Karpas-422 (cell line): ENCODE measurements around the gene TCTN1. TPM values are rescaled to one million over a fixed set of nuclear protein-coding genes. Genes with fewer than 3 reads are reported as not detected.
A peak's percentile ranks its signal among the peaks of the same experiment; 100 is the strongest.

Source experiments
- DNase-seq: peaks from one replicate; pipeline ENCODE4 v3.0.0-alpha.2; 2015
- H2AFZ ChIP-seq: fragments of 200-600 bp; sonication (generic); 2 replicates; pipeline ENCODE4 v1.6.1; 2014; ENCODE audit warnings: antibody characterized with exemption, low read length, mixed read lengths
- H3K27ac ChIP-seq: fragments of 200-600 bp; sonication (generic); 2 replicates; pipeline ENCODE4 v1.5.1; 2014; ENCODE audit warnings: mild to moderate bottlenecking, low read length, moderate library complexity
- H3K27me3 ChIP-seq: fragments of 200-600 bp; sonication (generic); 2 replicates; pipeline ENCODE4 v1.6.1; 2014; ENCODE audit warnings: low read length, mixed read lengths
- H3K36me3 ChIP-seq: fragments of 200-600 bp; sonication (generic); 2 replicates; pipeline ENCODE4 v1.6.1; 2014; ENCODE audit warnings: low read length, mixed read lengths; ENCODE audit not compliant: insufficient read depth
- H3K4me1 ChIP-seq: fragments of 200-600 bp; sonication (generic); 2 replicates; pipeline ENCODE4 v1.6.1; 2014; ENCODE audit warnings: mild to moderate bottlenecking, low read length, mixed read lengths
- H3K4me2 ChIP-seq: fragments of 200-600 bp; sonication (generic); 2 replicates; pipeline ENCODE4 v1.6.1; 2014; ENCODE audit warnings: low read length, low read depth, mild to moderate bottlenecking; ENCODE audit not compliant: poor library complexity, severe bottlenecking
- H3K4me3 ChIP-seq: fragments of 200-600 bp; sonication (generic); 2 replicates; pipeline ENCODE4 v1.5.1; 2014; ENCODE audit warnings: mild to moderate bottlenecking, antibody characterized with exemption, low read length, mixed read lengths
- H3K79me2 ChIP-seq: fragments of 200-600 bp; sonication (generic); 2 replicates; pipeline ENCODE4 v1.6.1; 2014; ENCODE audit warnings: mild to moderate bottlenecking, low read length, mixed read lengths
- H3K9ac ChIP-seq: fragments of 200-600 bp; sonication (generic); 2 replicates; pipeline ENCODE4 v1.6.0; 2014; ENCODE audit warnings: low read length
- H3K9me2 ChIP-seq: fragments of 200-600 bp; sonication (generic), shearing (Covaris generic); replicated peaks from 2 replicates; pipeline ENCODE4 v1.6.0; 2014; ENCODE audit warnings: mild to moderate bottlenecking, low read length, moderate library complexity; ENCODE audit not compliant: insufficient read depth
- H3K9me3 ChIP-seq: fragments of 300-700, 200-600 bp; sonication (generic); 2 replicates; pipeline ENCODE4 v1.6.1; 2014; ENCODE audit warnings: low read length, mixed read lengths
- H4K20me1 ChIP-seq: fragments of 200-600 bp; sonication (generic); 2 replicates; pipeline ENCODE4 v1.6.1; 2014; ENCODE audit warnings: mild to moderate bottlenecking, antibody characterized with exemption, low read length, low read depth; ENCODE audit not compliant: insufficient read depth
- total RNA-seq: library from RNA; depleted of rRNA; stranded (reverse); fragments of >200 nt; shearing (Covaris generic); gene quantifications from 2 replicates; pipeline ENCODE4 v1.2.3, GENCODE V29; 2014; ENCODE audit warnings: low replicate concordance

The TCTN1 gene
- total RNA-seq, 1 experiment from 2014 or later, result 31.3 TPM

DNA sequence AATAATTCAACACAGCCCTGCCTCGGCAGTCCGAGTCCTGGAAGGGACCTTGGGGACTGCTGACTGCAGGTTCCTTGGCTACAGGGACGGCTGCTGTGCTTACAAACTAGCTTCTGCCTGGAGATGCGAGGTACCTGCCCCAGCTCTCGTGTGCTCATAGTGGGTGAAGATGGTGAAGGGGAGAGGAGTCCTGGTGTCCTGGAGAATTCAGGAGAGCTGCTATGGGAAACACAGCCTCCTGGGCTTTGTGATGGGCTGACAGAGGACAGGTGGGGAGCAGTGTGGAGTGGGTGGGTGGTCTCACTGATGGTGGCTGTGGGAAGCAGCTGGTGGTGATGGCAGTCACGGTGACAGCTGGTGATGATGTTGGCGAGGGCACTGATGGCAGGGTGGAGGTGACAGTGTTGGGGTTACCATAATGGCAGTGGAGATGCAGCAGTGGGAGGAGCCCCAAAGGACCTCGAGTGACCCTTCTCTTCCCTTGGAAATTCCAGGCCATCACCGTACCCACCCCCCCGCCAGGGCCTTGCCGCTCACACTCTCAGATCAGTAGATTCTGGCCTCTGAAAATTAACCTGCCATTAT lies 42.2 kb downstream of the TCTN1 start:
- H3K79me2 ChIP-seq, result no peaks in the 10 kb centered on the region
- no peaks in the 10 kb centered on the region for H4K20me1 ChIP-seq
- no peak overlapping the region for H3K9ac ChIP-seq
- DNase-seq, result no peak
- H2AFZ ChIP-seq, result no peak overlapping the region
- no peak overlapping the region for H3K27ac ChIP-seq
- no peaks in the 10 kb centered on the region for H3K9me3 ChIP-seq
- H3K27me3 ChIP-seq, result no peaks in the 10 kb centered on the region
- H3K36me3 ChIP-seq, result no peaks in the 10 kb centered on the region
- no peak overlapping the region for H3K4me2 ChIP-seq
- H3K4me1 ChIP-seq, result peaks cover 21% of the 10 kb centered on the region
- H3K4me3 ChIP-seq, result no peak overlapping the region
- no peaks in the 10 kb centered on the region for H3K9me2 ChIP-seq

DNA sequence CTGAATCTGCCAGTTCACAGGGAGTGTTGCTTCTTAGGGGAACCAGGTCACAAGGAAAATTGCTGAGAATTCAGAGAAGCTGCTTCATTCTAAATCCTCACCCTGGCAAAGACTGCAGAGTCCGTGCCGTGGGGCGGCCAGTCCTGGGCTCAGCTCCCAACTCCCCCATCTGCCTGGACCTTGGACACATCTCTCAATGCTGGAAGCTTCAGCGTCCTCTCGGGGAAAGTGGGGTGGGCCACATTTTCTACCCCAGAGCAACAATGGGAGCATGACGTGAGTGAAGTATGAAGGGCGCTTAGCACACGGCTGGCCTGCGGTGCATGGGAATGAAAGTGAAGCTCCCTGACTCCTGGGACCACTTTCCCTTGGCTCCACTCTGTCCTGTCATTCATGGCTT lies 43.8 kb downstream of the TCTN1 start:
- no peak overlapping the region for H3K27ac ChIP-seq
- H3K4me1 ChIP-seq, result peaks cover 16% of the 10 kb centered on the region
- no peaks in the 10 kb centered on the region for H4K20me1 ChIP-seq
- H3K4me3 ChIP-seq, result no peak overlapping the region
- H3K79me2 ChIP-seq, result no peaks in the 10 kb centered on the region
- no peaks in the 10 kb centered on the region for H3K9me3 ChIP-seq
- H3K4me2 ChIP-seq, result no peak overlapping the region
- DNase-seq, result no peak
- no peaks in the 10 kb centered on the region for H3K9me2 ChIP-seq
- H3K9ac ChIP-seq, result no peak overlapping the region
- no peaks in the 10 kb centered on the region for H3K27me3 ChIP-seq
- H3K36me3 ChIP-seq, result no peaks in the 10 kb centered on the region
- no peak overlapping the region for H2AFZ ChIP-seq

DNA sequence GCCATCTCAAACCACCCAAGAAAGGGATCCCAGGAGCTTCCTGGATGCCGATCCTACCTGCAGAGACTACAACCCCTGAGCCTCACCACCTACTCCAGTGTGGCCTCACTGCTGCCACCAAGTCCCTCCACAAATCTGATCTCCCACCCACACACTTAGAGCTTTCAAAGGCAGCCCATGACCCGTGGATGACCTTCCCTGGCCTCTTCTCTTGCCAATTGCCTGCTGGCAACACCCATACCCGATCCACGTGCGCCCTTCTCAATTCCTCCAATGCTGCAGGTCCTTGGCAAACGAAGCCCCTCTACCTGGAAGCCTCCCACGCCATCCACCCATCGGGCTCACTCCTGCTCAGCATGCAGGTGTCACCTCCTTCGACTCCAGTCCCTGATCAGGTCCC lies 44.3 kb downstream of the TCTN1 start:
- H2AFZ ChIP-seq, result no peak overlapping the region
- H3K9me3 ChIP-seq, result no peaks in the 10 kb centered on the region
- no peak for DNase-seq
- H3K79me2 ChIP-seq, result no peaks in the 10 kb centered on the region
- no peaks in the 10 kb centered on the region for H3K9me2 ChIP-seq
- no peaks in the 10 kb centered on the region for H3K36me3 ChIP-seq
- H4K20me1 ChIP-seq, result no peaks in the 10 kb centered on the region
- H3K4me1 ChIP-seq, result peaks cover 12% of the 10 kb centered on the region
- H3K27me3 ChIP-seq, result no peaks in the 10 kb centered on the region
- no peak overlapping the region for H3K4me2 ChIP-seq
- no peak overlapping the region for H3K27ac ChIP-seq
- no peak overlapping the region for H3K9ac ChIP-seq
- no peak overlapping the region for H3K4me3 ChIP-seq

DNA sequence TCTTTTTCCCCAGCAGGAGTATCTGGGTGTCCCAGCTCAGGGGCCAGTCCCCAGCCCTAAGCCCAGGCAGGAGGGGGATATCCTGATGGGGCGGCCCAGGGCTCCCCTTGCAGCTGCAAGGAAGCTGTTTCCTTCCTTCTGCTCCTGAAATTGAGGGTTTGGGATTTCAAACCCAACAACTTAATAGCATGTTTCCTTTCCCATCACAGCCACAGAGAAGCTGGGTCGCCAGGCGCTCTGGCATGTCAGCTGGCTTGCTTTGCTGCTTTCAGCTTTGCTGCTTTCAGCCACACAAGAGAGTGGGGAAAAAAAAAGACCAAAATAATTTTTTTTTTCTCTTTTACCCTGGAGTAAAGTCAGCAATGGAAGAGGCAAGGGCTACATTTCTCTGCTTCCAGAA lies 44.9 kb downstream of the TCTN1 start:
- no peak overlapping the region for H2AFZ ChIP-seq
- H3K36me3 ChIP-seq, result no peaks in the 10 kb centered on the region
- H3K9me2 ChIP-seq, result no peaks in the 10 kb centered on the region
- H3K4me2 ChIP-seq, result no peak overlapping the region
- no peak overlapping the region for H3K9ac ChIP-seq
- no peaks in the 10 kb centered on the region for H3K9me3 ChIP-seq
- no peak overlapping the region for H3K27ac ChIP-seq
- H3K4me1 ChIP-seq, result peaks cover 10% of the 10 kb centered on the region
- H3K79me2 ChIP-seq, result no peaks in the 10 kb centered on the region
- peak; percentile 27 for DNase-seq
- H4K20me1 ChIP-seq, result no peaks in the 10 kb centered on the region
- no peak overlapping the region for H3K4me3 ChIP-seq
- H3K27me3 ChIP-seq, result no peaks in the 10 kb centered on the region

DNA sequence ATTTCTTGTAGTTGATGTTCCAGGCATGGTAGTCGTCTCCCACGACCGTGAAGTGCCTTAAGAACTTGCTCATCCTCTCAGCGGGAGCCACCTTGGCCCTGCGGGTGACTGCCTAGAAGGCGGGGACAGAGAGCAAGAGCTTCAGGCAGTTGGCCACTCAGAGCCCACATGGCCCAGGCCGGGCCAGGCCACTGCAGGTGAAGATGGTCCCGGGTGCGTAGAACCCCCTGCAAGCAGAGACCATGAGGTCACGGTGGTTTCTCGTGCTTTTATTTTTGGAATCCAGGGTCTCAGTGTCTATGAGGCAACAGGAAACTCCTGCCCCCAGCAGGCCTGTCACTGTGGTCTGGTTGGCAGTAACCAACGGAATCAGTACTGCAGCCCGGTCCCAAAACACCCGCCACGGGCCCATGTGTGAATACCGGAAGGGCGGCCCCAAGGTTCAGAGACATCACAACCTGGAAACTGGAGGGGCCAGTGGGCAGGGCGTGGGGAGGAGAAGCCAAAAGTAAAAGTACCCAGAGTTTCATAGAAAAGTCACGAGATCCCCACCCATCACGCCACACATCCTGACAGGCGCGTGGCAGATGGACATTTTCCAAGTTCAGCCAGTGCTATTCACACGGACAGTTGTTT lies 47.5 kb downstream of the TCTN1 start:
- peaks cover 4% of the 10 kb centered on the region; the same call in 1 of the 2 replicates for H3K9me3 ChIP-seq
- no peaks in the 10 kb centered on the region for H3K9me2 ChIP-seq
- no peaks in the 10 kb centered on the region for H4K20me1 ChIP-seq
- H3K36me3 ChIP-seq, result no peaks in the 10 kb centered on the region
- peak; percentile 27 for DNase-seq
- H3K79me2 ChIP-seq, result no peaks in the 10 kb centered on the region
- no peak overlapping the region for H3K27ac ChIP-seq
- no peak overlapping the region for H3K4me2 ChIP-seq
- H3K4me3 ChIP-seq, result no peak overlapping the region
- H3K9ac ChIP-seq, result no peak overlapping the region
- no peak overlapping the region for H2AFZ ChIP-seq
- H3K27me3 ChIP-seq, result no peaks in the 10 kb centered on the region
- peaks cover 3% of the 10 kb centered on the region for H3K4me1 ChIP-seq

DNA sequence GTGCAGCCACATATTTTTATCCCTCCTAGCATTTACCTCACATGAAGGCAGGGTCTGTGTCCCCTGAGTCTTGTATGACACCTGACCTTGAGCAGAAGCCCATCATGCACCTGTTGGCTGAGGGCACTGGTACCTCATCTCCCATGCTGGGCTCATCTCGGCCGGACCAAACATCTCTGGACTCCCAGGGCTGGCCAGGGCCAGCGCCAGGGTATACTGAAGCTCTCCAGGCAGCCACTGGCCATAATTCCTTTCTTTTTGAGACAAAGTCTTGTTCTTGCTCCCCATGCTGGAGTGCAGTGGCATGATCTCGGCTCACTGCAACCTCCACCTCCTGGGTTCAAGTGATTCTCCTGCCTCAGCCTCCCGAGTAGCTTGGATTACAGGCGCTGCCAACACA lies 53.0 kb downstream of the TCTN1 start:
- Histone ChIP-seq H2AFZ (no peak overlapping the region), H3K36me3 (no peaks in the 10 kb centered on the region), H3K4me1 (peaks cover 26% of the 10 kb centered on the region)

DNA sequence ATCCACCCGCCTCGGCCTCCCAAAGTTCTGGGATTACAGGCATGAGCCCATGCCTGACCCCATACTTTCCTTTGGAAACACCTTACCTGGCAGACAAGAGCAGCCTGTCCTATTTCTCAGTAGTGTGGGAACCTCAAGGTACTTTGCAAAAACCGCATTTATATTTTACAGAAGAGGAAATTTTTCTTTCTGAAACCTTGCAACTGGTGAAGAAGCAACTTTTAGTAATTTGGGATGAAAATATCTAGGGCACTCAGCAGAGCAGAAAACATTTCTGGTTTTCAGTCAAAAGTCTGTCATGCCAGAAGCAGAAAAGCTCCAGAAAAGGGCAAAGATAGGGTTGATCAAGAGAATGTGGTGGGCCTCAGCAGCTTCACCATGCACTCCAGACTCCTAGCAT lies 53.7 kb downstream of the TCTN1 start:
- DNase-seq, result no peak
- no peak overlapping the region for H3K4me2 ChIP-seq
- no peaks in the 10 kb centered on the region for H3K36me3 ChIP-seq
- H3K79me2 ChIP-seq, result no peaks in the 10 kb centered on the region
- no peaks in the 10 kb centered on the region for H3K9me2 ChIP-seq
- H3K4me3 ChIP-seq, result no peak overlapping the region
- H3K4me1 ChIP-seq, result peaks cover 26% of the 10 kb centered on the region
- H4K20me1 ChIP-seq, result no peaks in the 10 kb centered on the region
- peaks cover 4% of the 10 kb centered on the region; the same call in 1 of the 2 replicates for H3K9me3 ChIP-seq
- no peak overlapping the region for H2AFZ ChIP-seq
- no peaks in the 10 kb centered on the region for H3K27me3 ChIP-seq
- no peak overlapping the region for H3K27ac ChIP-seq
- H3K9ac ChIP-seq, result no peak overlapping the region

More for the DNA sequence above, 53.0 kb downstream of the TCTN1 start:
- no peak for DNase-seq
- H3K9ac ChIP-seq, result no peak overlapping the region
- H3K27ac ChIP-seq, result no peak overlapping the region
- H4K20me1 ChIP-seq, result no peaks in the 10 kb centered on the region
- H3K27me3 ChIP-seq, result no peaks in the 10 kb centered on the region
- no peak overlapping the region for H3K4me2 ChIP-seq
- no peaks in the 10 kb centered on the region for H3K79me2 ChIP-seq
- H3K9me2 ChIP-seq, result no peaks in the 10 kb centered on the region
- H3K9me3 ChIP-seq, result peaks cover 4% of the 10 kb centered on the region; the same call in 1 of the 2 replicates
- no peak overlapping the region for H3K4me3 ChIP-seq

DNA sequence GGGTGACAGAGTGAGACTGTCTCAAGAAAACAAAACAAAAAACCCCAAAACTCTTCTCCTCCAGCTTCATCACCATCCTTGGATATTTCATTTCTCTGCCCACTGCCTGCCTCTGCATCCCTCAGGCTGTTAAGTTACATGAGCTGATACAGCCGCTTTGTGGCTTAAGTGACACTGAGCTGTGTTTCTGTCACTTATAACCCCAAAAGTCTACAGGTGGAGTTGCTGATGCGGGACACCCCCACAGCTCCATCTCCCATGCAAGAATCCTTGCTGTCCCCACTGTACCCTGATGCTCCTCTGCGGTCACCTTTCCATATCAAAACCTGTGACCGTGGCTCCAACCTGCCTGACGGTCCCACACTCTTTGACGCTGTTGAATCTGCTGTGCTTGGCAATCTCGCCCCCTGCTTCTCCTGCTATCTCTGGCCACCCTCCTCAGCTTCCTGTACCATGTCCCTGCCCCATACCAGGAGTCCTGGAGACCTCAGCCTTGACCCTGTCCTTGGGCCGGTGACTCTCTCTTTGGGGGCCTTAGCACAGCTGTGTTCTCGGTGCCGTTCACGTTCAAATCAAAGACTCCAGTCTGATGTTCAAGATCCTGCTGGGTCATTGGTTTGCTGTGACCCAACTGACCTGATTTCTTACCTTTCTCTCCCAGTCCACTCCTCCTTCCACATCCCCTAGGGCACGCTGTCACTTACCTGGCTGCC lies 54.7 kb downstream of the TCTN1 start:
- Histone ChIP-seq H3K9ac (peak overlapping the region; percentile 49), H3K4me2 (peak overlapping the region; percentile 66), H3K27ac (no peak overlapping the region), H3K36me3 (no peaks in the 10 kb centered on the region), H2AFZ (peak overlapping the region; percentile 77), H4K20me1 (no peaks in the 10 kb centered on the region), H3K79me2 (no peaks in the 10 kb centered on the region), H3K27me3 (no peaks in the 10 kb centered on the region), H3K4me1 (peaks cover 26% of the 10 kb centered on the region), H3K9me3 (peaks cover 4% of the 10 kb centered on the region; the same call in 1 of the 2 replicates), H3K9me2 (no peaks in the 10 kb centered on the region), H3K4me3 (peak overlapping the region; percentile 28; the same call in 1 of the 2 replicates)
- DNase-seq, result no peak
